GM12872 (cell line): ENCODE measurements around the gene UGGT1.

Experiments
- CTCF ChIP-seq: IDR thresholded peaks from 3 replicates; pipeline ENCODE4 v1.5.1; 2011; ENCODE audit warnings: low read depth, mild to moderate bottlenecking, low read length, moderate library complexity; ENCODE audit not compliant: insufficient read depth

The UGGT1 gene

GRCh38 chr2:128166746-128167353 lies 75.8 kb downstream of the UGGT1 start:
- TF ChIP-seq CTCF: no peak

GRCh38 chr2:128169094-128169493 lies 78.1 kb downstream of the UGGT1 start:
- no peak for TF ChIP-seq CTCF

GRCh38 chr2:128169497-128169896 lies 78.5 kb downstream of the UGGT1 start:
- TF ChIP-seq CTCF: no peak

GRCh38 chr2:128169933-128170709 lies 79.1 kb downstream of the UGGT1 start:
- TF ChIP-seq CTCF: no peak

GRCh38 chr2:128170776-128171175 lies 79.8 kb downstream of the UGGT1 start:
- no peak for TF ChIP-seq CTCF

GRCh38 chr2:128172191-128172590 lies 81.2 kb downstream of the UGGT1 start:
- TF ChIP-seq CTCF: no peak

- no peak for TF ChIP-seq CTCF
These were observed 86.3 kb downstream of the UGGT1 start for GRCh38 chr2:128177315-128177714.
